Prostate gland (tissue), 2 donors: ENCODE data around the gene RTEL1. TPM values are rescaled to one million over a fixed set of nuclear protein-coding genes. Genes with fewer than 3 reads are reported as not detected.
A peak's percentile ranks its signal among the peaks of the same experiment; 100 is the strongest.

Source experiments
- DNase-seq: peaks from one replicate; pipeline ENCODE4 v3.0.0-alpha.2; 2019; ENCODE audit warnings: low spot score
- H3K27ac ChIP-seq, 2 donors: fragments of 200-600 bp; sonication (generic); 2 replicates each; pipeline ENCODE4 v1.5.1; 2017 to 2019
- H3K27me3 ChIP-seq: fragments of 200-600 bp; sonication (generic); replicated peaks from 2 replicates; pipeline ENCODE4 v1.5.1; 2019; ENCODE audit not compliant: insufficient read depth
- H3K36me3 ChIP-seq, 2 donors: fragments of 200-600 bp; sonication (generic); 1 replicate in 1 of 2; 2 replicates in 1 of 2; pipeline versions ENCODE4 v1.5.1 to v1.8.1; 2017 to 2019
- H3K4me1 ChIP-seq: fragments of 200-600 bp; sonication (generic); replicated peaks from 2 replicates; pipeline ENCODE4 v1.5.1; 2019
- H3K4me3 ChIP-seq, 2 donors: fragments of 200-600 bp; sonication (generic); 2 replicates each; pipeline ENCODE4 v1.5.1; 2017 to 2019
- H3K9me3 ChIP-seq: fragments of 200-600 bp; sonication (generic); 2 replicates; pipeline ENCODE4 v1.5.1; 2017
- CTCF ChIP-seq, 4 experiments: fragments of 200-600 bp in 2 of 4; fragments of 450-650 bp in 2 of 4; sonication (generic) in 2 of 4; IDR thresholded peaks; 1 replicate in 3 of 4; 2 replicates in 1 of 4; pipeline ENCODE4 v1.5.1; 2016 to 2019; ENCODE audit warnings: antibody characterized with exemption in 4 of 4, mild to moderate bottlenecking in 2 of 4, moderate library complexity in 2 of 4
- POLR2A ChIP-seq: fragments of 450-650 bp; IDR thresholded peaks from one replicate; pipeline ENCODE4 v1.6.1; 2016; ENCODE audit warnings: antibody characterized with exemption, mild to moderate bottlenecking
- POLR2AphosphoS5 ChIP-seq: sonication (generic); formaldehyde crosslinking; IDR thresholded peaks from one replicate; pipeline ENCODE4 v1.6.1; 2017; ENCODE audit warnings: antibody characterized with exemption
- WGBS: methylation state at CpG from one replicate; pipeline ENCODE4 v1.1.5; 2018; 5-methylcytosine and 5-hydroxymethylcytosine counted together
- intact Hi-C: fragments of 100-400 bp; cut with DNase I; formaldehyde crosslinking; loops from one replicate; pipeline ENCODE4 v1.14.2; 2022
- total RNA-seq, 2 donors: library from RNA; depleted of rRNA; stranded (reverse); fragments of >200 nt; gene quantifications; one replicate each; pipeline ENCODE4 v1.1.0, GENCODE V29; 2016

RTEL1 gene
- total RNA-seq, 2 donors from 2014 or later: 21.8 to 42.6 TPM

- no peak overlapping the region for H3K27ac ChIP-seq
- H3K27me3 ChIP-seq: no peaks in the 10 kb centered on the region
- DNase-seq: no peak
- no peak overlapping the region for H3K4me3 ChIP-seq
- peaks cover 4% of the 10 kb centered on the region in 2 donors for H3K36me3 ChIP-seq
- H3K9me3 ChIP-seq: no peaks in the 10 kb centered on the region
- H3K4me1 ChIP-seq: peaks cover 12% of the 10 kb centered on the region
- intact Hi-C loops: loop anchor here (5.0 kb wide), 1 partner anchor 78 kb away; the partner anchor contains the start of gene RTEL1
- 87% methylated on average over 43 of the region's 48 CpGs for WGBS
- TF ChIP-seq CTCF (IDR thresholded peaks at IDR 0.05) (no peak), POLR2AphosphoS5 (no peak)
These were observed 77.1 kb downstream of the RTEL1 start for GRCh38 chr20:63734946-63735858.

GRCh38 chr20:63735859-63736718 lies 78.0 kb downstream of the RTEL1 start, which contains the start of gene LIME1:
LIME1 (plus strand) TSS chr20:63736664; CDS start chr20:63737550, 886 bp downstream.
- Histone ChIP-seq H3K4me1 (peaks cover 13% of the 10 kb centered on the region), H3K36me3 (peaks cover 4% of the 10 kb centered on the region in 2 donors), H3K27ac (no peak within 1 kb of the TSS), H3K27me3 (no peaks in the 10 kb centered on the region), H3K9me3 (no peaks in the 10 kb centered on the region), H3K4me3 (peak within 1 kb of the TSS; percentile 13 to 24)
- intact Hi-C loops: loop anchor here (5.0 kb wide), 1 partner anchor 79 kb away; the partner anchor contains the start of gene RTEL1
- no peak for TF ChIP-seq POLR2AphosphoS5
- no peak for TF ChIP-seq POLR2A
- TF ChIP-seq CTCF (IDR thresholded peaks at IDR 0.05): no peak
- DNase-seq: no peak
- WGBS: 84% methylated on average over 31 of the region's 31 CpGs

DNA sequence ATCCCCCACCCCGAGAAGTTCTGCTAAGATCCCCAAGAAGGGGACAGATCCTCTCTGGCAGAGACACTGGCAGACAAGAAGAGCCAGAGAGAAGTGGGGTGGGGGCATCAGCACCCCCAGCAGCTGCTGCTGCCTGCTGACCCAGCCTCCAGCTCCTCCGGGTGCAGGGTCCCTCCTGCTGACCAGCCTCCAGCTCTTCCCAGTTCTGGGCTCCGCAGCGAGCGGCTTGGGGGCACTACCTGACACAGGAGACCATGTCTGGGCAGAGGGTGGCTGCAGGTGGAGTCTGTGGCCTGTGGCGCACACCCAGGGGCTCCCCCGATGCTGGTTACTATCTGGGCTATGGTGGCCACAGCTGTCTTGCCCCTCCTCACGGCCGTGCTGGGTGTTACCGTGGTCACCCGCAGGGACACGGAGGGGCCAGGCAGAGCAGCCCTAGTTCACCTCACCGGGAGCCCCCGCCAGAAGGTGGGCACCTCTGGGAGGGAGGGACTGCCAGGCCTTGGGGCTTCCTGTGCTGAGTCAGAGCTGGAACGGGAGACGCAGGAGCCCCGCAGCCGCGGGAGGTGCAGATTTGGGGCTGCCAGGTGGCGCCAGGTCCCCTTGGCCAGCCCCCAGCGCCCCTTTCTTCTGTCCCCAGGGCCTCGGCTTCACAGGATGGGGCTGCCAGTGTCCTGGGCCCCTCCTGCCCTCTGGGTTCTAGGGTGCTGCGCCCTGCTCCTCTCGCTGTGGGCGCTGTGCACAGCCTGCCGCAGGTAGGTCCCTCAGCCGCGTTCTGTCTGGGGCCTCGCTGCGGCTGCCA lies 79.0 kb downstream of the RTEL1 start:
- H3K9me3 ChIP-seq: no peaks in the 10 kb centered on the region
- peak overlapping the region; percentile 13 to 24 for H3K4me3 ChIP-seq
- no peaks in the 10 kb centered on the region for H3K27me3 ChIP-seq
- peaks cover 23% of the 10 kb centered on the region for H3K4me1 ChIP-seq
- peaks cover 4% of the 10 kb centered on the region in 2 donors for H3K36me3 ChIP-seq
- intact Hi-C loops: loop anchor here (5.0 kb wide), 1 partner anchor 80 kb away; the partner anchor contains the start of gene RTEL1
- no peak for DNase-seq
- TF ChIP-seq POLR2A (no peak), CTCF (IDR thresholded peaks at IDR 0.05) (no peak), POLR2AphosphoS5 (no peak)
- H3K27ac ChIP-seq: no peak overlapping the region
- WGBS: 61% methylated on average over 30 of the region's 30 CpGs

DNA sequence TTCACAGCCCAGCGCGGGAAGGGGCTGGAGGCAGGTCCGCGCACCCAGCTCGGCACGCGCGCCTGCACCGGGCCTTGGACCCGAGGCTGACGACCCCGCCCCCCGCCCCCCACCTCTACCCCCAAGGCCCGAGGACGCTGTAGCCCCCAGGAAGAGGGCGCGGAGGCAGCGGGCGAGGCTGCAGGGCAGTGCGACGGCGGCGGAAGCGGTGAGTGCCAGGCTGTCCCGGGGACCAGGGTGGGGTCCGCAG lies 79.5 kb downstream of the RTEL1 start:
- no peak for DNase-seq
- H3K27ac ChIP-seq: no peak overlapping the region
- 34% methylated on average over 22 of the region's 26 CpGs for WGBS
- H3K9me3 ChIP-seq: no peaks in the 10 kb centered on the region
- TF ChIP-seq POLR2A (no peak), POLR2AphosphoS5 (no peak), CTCF (IDR thresholded peaks at IDR 0.05) (no peak)
- H3K4me1 ChIP-seq: peaks cover 29% of the 10 kb centered on the region
- H3K36me3 ChIP-seq: peaks cover 4% of the 10 kb centered on the region in 2 donors
- intact Hi-C loops: loop anchor here (5.0 kb wide), 1 partner anchor 80 kb away; the partner anchor contains the start of gene RTEL1
- no peaks in the 10 kb centered on the region for H3K27me3 ChIP-seq
- H3K4me3 ChIP-seq: peak overlapping the region; percentile 13 to 24
